ENCODE measurements around the gene GLDC.
"Not testable (repeated sequence)": the region's sequence is repeated elsewhere in the genome, so short reads cannot be mapped to it uniquely, and the experiment has no call there.

The GLDC gene

GRCh38 chr9:6645355-6646292, at the start of gene GLDC:
Gene GLDC, minus strand, starts transcription at chr9:6645729. Its CDS starts 230 bp downstream, at chr9:6645499.
- peak; percentile 48 to 54 for DNase-seq

GRCh38 chr9:6692881-6693361, 47.4 kb upstream of the GLDC start:
- DNase-seq = no peak

- no peak for DNase-seq
Observed at GRCh38 chr9:6692433-6692832, 46.9 kb upstream of the GLDC start.

- not testable (repeated sequence) for DNase-seq
Observed at GRCh38 chr9:6690675-6691070, 45.1 kb upstream of the GLDC start.

GRCh38 chr9:6689893-6690674, 44.6 kb upstream of the GLDC start:
- no peak for DNase-seq

GRCh38 chr9:6687180-6687579, 41.7 kb upstream of the GLDC start:
- DNase-seq = no peak

- DNase-seq = no peak
Observed at GRCh38 chr9:6686396-6686795, 40.9 kb upstream of the GLDC start.

GRCh38 chr9:6681957-6682501, 36.5 kb upstream of the GLDC start:
- no peak for DNase-seq

- DNase-seq = peak; percentile 85 to 93
Observed at GRCh38 chr9:6681147-6681956, 35.8 kb upstream of the GLDC start.

- peak; percentile 60 to 75 for DNase-seq
Observed at GRCh38 chr9:6680797-6681146, 35.2 kb upstream of the GLDC start.

GRCh38 chr9:6677803-6678202, 32.3 kb upstream of the GLDC start:
- DNase-seq = no peak

- DNase-seq = no peak
Observed at GRCh38 chr9:6676254-6676921, 30.9 kb upstream of the GLDC start.

GRCh38 chr9:6675268-6675667, 29.7 kb upstream of the GLDC start:
- DNase-seq = no peak

GRCh38 chr9:6673326-6674025, 27.9 kb upstream of the GLDC start:
- no peak for DNase-seq

- DNase-seq = no peak
Observed at GRCh38 chr9:6672118-6672517, 26.6 kb upstream of the GLDC start.

- no peak for DNase-seq
Observed at GRCh38 chr9:6671416-6671815, 25.9 kb upstream of the GLDC start.

GRCh38 chr9:6669881-6670280, 24.4 kb upstream of the GLDC start:
- no peak for DNase-seq

GRCh38 chr9:6667633-6668280, 22.2 kb upstream of the GLDC start:
- DNase-seq = no peak

GRCh38 chr9:6667080-6667479, 21.6 kb upstream of the GLDC start:
- DNase-seq = no peak

GRCh38 chr9:6665628-6666027, 20.1 kb upstream of the GLDC start:
- DNase-seq = no peak

- no peak for DNase-seq
Observed at GRCh38 chr9:6664204-6664680, 18.7 kb upstream of the GLDC start.
